CD4-positive, alpha-beta T cell (primary cell): ENCODE results near the gene IRS2. TPM values are rescaled to one million over a fixed set of nuclear protein-coding genes. Genes with fewer than 3 reads are reported as not detected.

Source experiments
- ATAC-seq: fragments of 200-7000 bp; cut with Tn5 transposase; one replicate; pipeline ENCODE4 v1.10.0; 2022; ENCODE audit warnings: mild to moderate bottlenecking; ENCODE audit not compliant: poor library complexity
- CTCF ChIA-PET: fragments of 350-600 bp; sonication (Branson Sonifier 250); formaldehyde crosslinking; loops from one replicate; lab custom pipeline; 2021; ENCODE audit warnings: antibody characterized with exemption, inconsistent platforms; lab: Charles Lee
- POLR2A ChIA-PET: fragments of 350-600 bp; sonication (Branson Sonifier 250); formaldehyde crosslinking; loops from one replicate; lab custom pipeline; 2021; ENCODE audit warnings: antibody characterized with exemption, inconsistent platforms; lab: Charles Lee
- DNase-seq, 14 experiments: peaks; one replicate each; pipeline ENCODE4 v3.0.0-alpha.2; 2013 to 2020; ENCODE audit warnings: mixed read lengths in 2 of 14
- H3K27ac ChIP-seq, 2 donors: one replicate each; pipeline versions ENCODE4 v1.5.1 to v1.7.0; 2013; ENCODE audit warnings: low read length in 2 of 2, low read depth in 1 of 2, mild to moderate bottlenecking in 1 of 2
- H3K27me3 ChIP-seq, 2 experiments: 1 replicate in 1 of 2; 2 replicates in 1 of 2; pipeline versions ENCODE4 v1.6.1 to v1.7.0; 2013; ENCODE audit warnings: low read length in 2 of 2, control low read depth in 1 of 2, mild to moderate bottlenecking in 1 of 2, moderate library complexity in 1 of 2; ENCODE audit not compliant: insufficient read depth in 2 of 2, control insufficient read depth in 1 of 2
- H3K36me3 ChIP-seq: one replicate; pipeline ENCODE4 v1.6.1; 2013; ENCODE audit warnings: low read length, control low read depth; ENCODE audit not compliant: insufficient read depth
- H3K4me1 ChIP-seq: one replicate; pipeline ENCODE4 v1.6.1; 2013; ENCODE audit warnings: low read length, control low read depth; ENCODE audit not compliant: insufficient read depth
- H3K4me3 ChIP-seq: one replicate; pipeline ENCODE4 v1.5.1; 2013; ENCODE audit warnings: mild to moderate bottlenecking, low read length, moderate library complexity
- H3K9me3 ChIP-seq, 2 experiments: 1 replicate in 1 of 2; 2 replicates in 1 of 2; pipeline versions ENCODE4 v1.6.1 to v1.7.0; 2013; ENCODE audit warnings: low read length in 2 of 2, mild to moderate bottlenecking in 2 of 2, control low read depth in 1 of 2, moderate library complexity in 1 of 2; ENCODE audit not compliant: control insufficient read depth in 1 of 2, insufficient read depth in 1 of 2
- H3K27ac Mint-ChIP-seq: one replicate; pipeline ENCODE4 v1.8.0; 2020; ENCODE audit warnings: mixed read lengths
- H3K27me3 Mint-ChIP-seq: one replicate; pipeline ENCODE4 v1.8.0; 2021; ENCODE audit warnings: mixed read lengths
- H3K36me3 Mint-ChIP-seq: one replicate; pipeline ENCODE4 v1.8.0; 2021; ENCODE audit warnings: low read depth, mixed read lengths
- H3K4me1 Mint-ChIP-seq: one replicate; pipeline ENCODE4 v1.8.0; 2021; ENCODE audit warnings: low read depth, mixed read lengths
- H3K4me3 Mint-ChIP-seq: one replicate; pipeline ENCODE4 v1.8.0; 2020; ENCODE audit warnings: mild to moderate bottlenecking, mixed read lengths
- H3K9me3 Mint-ChIP-seq: one replicate; pipeline ENCODE4 v1.8.0; 2020; ENCODE audit warnings: mixed read lengths
- CTCF ChIP-seq: fragments of 200-600 bp; IDR thresholded peaks from one replicate; pipeline ENCODE4 v1.8.0; 2022; ENCODE audit warnings: antibody characterized with exemption, mild to moderate bottlenecking
- intact Hi-C, 2 experiments: fragments of 100-400 bp; cut with DNase I in 1 of 2; cut with micrococcal nuclease in 1 of 2; formaldehyde crosslinking; loops; one replicate each; pipeline versions ENCODE4 v1.15.1 to v1.9.0; 2023 to 2025; cut with DNase I, micrococcal nuclease
- total RNA-seq, 174 experiments: library from RNA in 2 of 174; stranded (reverse) in 2 of 174; gene quantifications; one replicate each; pipeline ENCODE4 v1.2.3 and lab custom pipeline; 2021 to 2026

IRS2 gene
- total RNA-seq, 2 experiments from 2014 or later, result 188 to 193 TPM

GRCh38 chr13:109745702-109746101, 40.7 kb downstream of the IRS2 start:
- Mint-ChIP-seq H3K4me3 (no peak overlapping the region), H3K36me3 (no peaks in the 10 kb centered on the region), H3K4me1 (peaks cover 11% of the 10 kb centered on the region), H3K27me3 (peaks cover 1% of the 10 kb centered on the region), H3K9me3 (no peaks in the 10 kb centered on the region), H3K27ac (no peak overlapping the region)
- Histone ChIP-seq H3K4me3 (no peak overlapping the region), H3K4me1 (peaks cover 8% of the 10 kb centered on the region), H3K27me3 (no peaks in the 10 kb centered on the region), H3K9me3 (peaks cover 0 to 7% of the 10 kb centered on the region in 2 experiments), H3K27ac (no peak overlapping the region), H3K36me3 (no peaks in the 10 kb centered on the region)
- no peak for TF ChIP-seq CTCF
- ChIA-PET CTCF (no interaction called here), POLR2A (no interaction called here)
- no peak for DNase-seq
- ATAC-seq, result no peak
- intact Hi-C loops, result no loop called here

- DNase-seq (no peak), ATAC-seq (no peak)
- Histone ChIP-seq H3K27me3 (no peaks in the 10 kb centered on the region), H3K4me3 (no peak overlapping the region), H3K4me1 (peaks cover 8% of the 10 kb centered on the region), H3K36me3 (no peaks in the 10 kb centered on the region), H3K27ac (no peak overlapping the region), H3K9me3 (peaks cover 0 to 7% of the 10 kb centered on the region in 2 experiments)
- Mint-ChIP-seq H3K4me3 (no peak overlapping the region), H3K9me3 (no peaks in the 10 kb centered on the region), H3K4me1 (peaks cover 18% of the 10 kb centered on the region), H3K27ac (no peak overlapping the region), H3K36me3 (no peaks in the 10 kb centered on the region), H3K27me3 (peaks cover 5% of the 10 kb centered on the region)
- no peak for TF ChIP-seq CTCF
- POLR2A ChIA-PET, result no interaction called here
- CTCF ChIA-PET, result no interaction called here
- intact Hi-C loops, result no loop called here
These were observed 41.3 kb downstream of the IRS2 start for GRCh38 chr13:109745060-109745459.

- CTCF ChIA-PET, result no interaction called here
These were observed 41.8 kb downstream of the IRS2 start for GRCh38 chr13:109744512-109745051.

More at GRCh38 chr13:109744512-109745051, 41.8 kb downstream of the IRS2 start:
- H3K4me3 Mint-ChIP-seq, result no peak overlapping the region
- H3K9me3 Mint-ChIP-seq, result no peaks in the 10 kb centered on the region
- H3K4me1 Mint-ChIP-seq, result peaks cover 19% of the 10 kb centered on the region
- no peak for TF ChIP-seq CTCF
- Histone ChIP-seq H3K27me3 (no peaks in the 10 kb centered on the region), H3K4me3 (no peak overlapping the region), H3K36me3 (no peaks in the 10 kb centered on the region), H3K9me3 (peaks cover 0 to 7% of the 10 kb centered on the region in 2 experiments), H3K4me1 (peaks cover 8% of the 10 kb centered on the region), H3K27ac (no peak overlapping the region)
- POLR2A ChIA-PET, result no interaction called here
- no peak for DNase-seq
- no peaks in the 10 kb centered on the region for H3K36me3 Mint-ChIP-seq
- no peak for ATAC-seq
- H3K27ac Mint-ChIP-seq, result no peak overlapping the region
- peaks cover 5% of the 10 kb centered on the region for H3K27me3 Mint-ChIP-seq
- intact Hi-C loops, result no loop called here
